OCI-LY1 (cell line): ENCODE results near the gene PTPRN2.

ENCODE experiments used
- EZH2 ChIP-seq: fragments of 200-600 bp; sonication (generic), shearing (Covaris generic); IDR thresholded peaks from 2 replicates; pipeline ENCODE4 v1.8.0; 2017; ENCODE audit warnings: borderline replicate concordance, mixed run types, mild to moderate bottlenecking, antibody characterized with exemption, low read length, moderate library complexity, mixed read lengths
- TF ChIP-seq, protein P1 (sequence below): fragments of 200-600 bp; sonication (generic), shearing (Covaris generic); IDR thresholded peaks from 2 replicates; pipeline ENCODE4 v1.5.1; 2017; ENCODE audit warnings: mild to moderate bottlenecking, antibody characterized with exemption, low read length, moderate library complexity, mixed read lengths

DNA sequence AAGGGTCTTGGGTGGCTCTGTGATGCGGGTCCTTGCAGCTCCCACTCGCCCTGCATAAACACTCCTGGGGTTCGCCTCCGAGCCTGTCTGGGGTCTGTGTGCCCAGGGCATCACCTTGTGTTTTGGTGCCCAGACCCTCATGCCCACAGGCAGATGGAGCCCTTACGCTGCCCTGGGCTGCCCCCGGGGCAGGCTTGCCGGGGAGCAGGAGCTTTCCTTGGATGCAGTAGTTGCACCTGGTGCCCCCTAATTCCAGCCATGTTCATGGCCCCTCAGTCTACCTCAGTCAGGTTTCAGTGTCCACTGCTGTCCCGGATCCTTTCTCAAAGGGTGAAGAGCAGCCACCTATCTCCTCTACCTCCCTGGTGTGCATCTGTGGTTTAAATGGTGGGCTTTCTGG, 396.0 kb downstream of the PTPRN2 start:
- TF ChIP-seq, protein P1, sequence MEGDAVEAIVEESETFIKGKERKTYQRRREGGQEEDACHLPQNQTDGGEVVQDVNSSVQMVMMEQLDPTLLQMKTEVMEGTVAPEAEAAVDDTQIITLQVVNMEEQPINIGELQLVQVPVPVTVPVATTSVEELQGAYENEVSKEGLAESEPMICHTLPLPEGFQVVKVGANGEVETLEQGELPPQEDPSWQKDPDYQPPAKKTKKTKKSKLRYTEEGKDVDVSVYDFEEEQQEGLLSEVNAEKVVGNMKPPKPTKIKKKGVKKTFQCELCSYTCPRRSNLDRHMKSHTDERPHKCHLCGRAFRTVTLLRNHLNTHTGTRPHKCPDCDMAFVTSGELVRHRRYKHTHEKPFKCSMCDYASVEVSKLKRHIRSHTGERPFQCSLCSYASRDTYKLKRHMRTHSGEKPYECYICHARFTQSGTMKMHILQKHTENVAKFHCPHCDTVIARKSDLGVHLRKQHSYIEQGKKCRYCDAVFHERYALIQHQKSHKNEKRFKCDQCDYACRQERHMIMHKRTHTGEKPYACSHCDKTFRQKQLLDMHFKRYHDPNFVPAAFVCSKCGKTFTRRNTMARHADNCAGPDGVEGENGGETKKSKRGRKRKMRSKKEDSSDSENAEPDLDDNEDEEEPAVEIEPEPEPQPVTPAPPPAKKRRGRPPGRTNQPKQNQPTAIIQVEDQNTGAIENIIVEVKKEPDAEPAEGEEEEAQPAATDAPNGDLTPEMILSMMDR, result no peak
- TF ChIP-seq EZH2, result no peak
